ENCODE results near the gene DHH. TPM values are rescaled to one million over a fixed set of nuclear protein-coding genes. Genes with fewer than 3 reads are reported as not detected.
A peak's percentile ranks its signal among the peaks of the same experiment; 100 is the strongest.

DHH gene
- total and polyA plus RNA-seq, 5 experiments from 2014 or later: 0.27 to 0.47 TPM; not detected in 3

DNA sequence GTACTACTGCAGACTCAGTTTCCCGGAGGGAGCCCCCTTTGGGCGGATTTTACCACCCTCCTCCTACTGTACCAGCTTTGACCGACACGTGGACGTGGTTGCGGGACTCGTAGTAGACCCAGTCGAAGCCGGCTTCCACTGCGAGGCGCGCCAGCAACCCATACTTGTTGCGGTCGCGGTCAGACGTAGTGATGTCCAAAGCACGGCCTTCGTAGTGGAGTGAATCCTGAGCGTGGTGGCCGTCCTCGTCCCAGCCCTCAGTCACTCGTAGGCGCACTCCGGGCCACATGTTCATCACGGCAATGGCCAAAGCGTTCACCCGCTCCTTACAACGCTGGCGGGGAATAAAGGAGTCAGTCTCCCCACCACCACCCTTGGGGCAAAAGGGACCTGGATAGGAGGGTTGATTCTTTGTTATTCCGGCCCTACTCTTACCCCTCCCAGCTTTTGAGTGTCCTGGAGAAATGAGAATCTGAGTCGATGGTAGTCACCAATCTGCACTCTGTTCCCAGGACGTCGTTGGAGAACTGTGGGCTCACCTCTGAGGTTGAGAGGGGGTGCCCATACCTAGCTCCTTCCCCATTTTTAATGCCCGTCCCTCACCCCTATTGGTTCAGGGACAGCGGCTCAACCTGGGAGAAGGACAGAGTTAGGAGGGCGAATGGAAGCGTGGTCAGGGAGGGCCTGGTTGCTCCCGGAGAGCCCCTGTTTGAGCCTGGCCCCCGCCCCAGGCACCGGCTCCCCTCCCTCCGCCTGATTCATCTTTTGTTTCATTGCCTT, 3.4 kb downstream of the DHH start:
- H3K27me3 Mint-ChIP-seq: peaks cover 22 to 70% (median 53%) of the 10 kb centered on the region in 5 donors
- POLR2A ChIA-PET: interaction anchor here (2.3 to 5.2 kb wide), 3 partner anchors 19 to 40 kb away, joined by 8 to 27 read pairs (median 23); partner anchors contain the start of genes LMBR1L and TUBA1B
- H3K36me3 Mint-ChIP-seq: peaks cover 0 to 14% (median 4%) of the 10 kb centered on the region in 3 donors
- DNase-seq (no peak), ATAC-seq (no peak)
- H3K4me3 Mint-ChIP-seq: peak overlapping the region; percentile 8 to 89 (median 56)
- H3K9me3 Mint-ChIP-seq: peaks cover 0 to 2% (median 0%) of the 10 kb centered on the region in 9 donors
- no peak overlapping the region for H3K27ac Mint-ChIP-seq
- peaks cover 24 to 69% (median 58%) of the 10 kb centered on the region in 4 donors for H3K4me1 Mint-ChIP-seq

DNA sequence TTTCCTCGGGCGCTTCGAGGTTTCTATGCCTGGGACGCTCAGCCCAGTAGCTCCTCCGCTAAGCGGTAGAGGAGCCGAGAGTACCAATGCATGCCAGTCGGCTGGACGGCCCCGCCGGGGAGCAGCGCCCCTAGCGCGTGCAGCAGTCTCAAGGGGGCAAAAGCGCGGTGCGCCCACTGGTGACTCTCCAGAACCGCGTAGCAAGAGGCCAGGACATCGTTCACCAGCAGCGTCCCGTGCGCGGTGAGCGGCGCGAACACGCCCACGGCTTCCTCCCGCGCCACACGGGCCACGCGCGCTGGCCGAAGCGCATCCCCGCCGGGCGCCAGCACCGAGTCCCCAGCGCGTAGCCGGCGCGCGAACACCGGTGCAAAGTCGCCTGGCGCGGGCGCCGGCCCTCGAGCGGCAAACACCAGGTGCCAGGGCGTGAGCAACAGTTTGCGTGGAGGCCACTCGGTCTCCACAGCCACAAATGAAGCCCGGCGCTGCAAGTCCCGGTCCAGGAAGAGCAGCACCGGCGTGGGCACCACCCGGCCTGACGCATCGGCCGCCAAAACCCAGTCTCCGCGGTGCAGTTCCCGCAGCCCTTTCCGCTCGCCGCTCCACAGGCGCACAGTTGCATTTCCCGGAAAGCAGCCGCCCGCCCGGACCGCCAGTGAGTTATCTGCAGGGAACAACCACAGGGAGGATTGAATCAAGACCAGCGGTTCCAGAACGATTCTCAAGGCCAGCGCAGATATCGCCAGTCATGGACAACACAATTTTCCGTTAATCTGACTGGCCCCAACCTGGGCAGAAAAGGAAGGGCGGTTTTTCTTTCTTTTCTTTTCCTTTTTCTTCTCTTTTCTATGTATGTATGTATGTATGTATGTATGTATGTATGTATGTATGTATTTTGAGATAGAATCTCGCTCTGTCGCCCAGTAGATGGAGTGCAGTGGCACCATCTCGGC, 4.5 kb downstream of the DHH start:
- POLR2A ChIA-PET: interaction anchor here (0.5 to 5.2 kb wide), 3 partner anchors 8 to 41 kb away, joined by 3 to 27 read pairs (median 20); partner anchors contain the start of gene TUBA1B
- Mint-ChIP-seq H3K9me3 (peaks cover 0 to 2% (median 0%) of the 10 kb centered on the region in 9 donors), H3K4me1 (peaks cover 21 to 63% (median 55%) of the 10 kb centered on the region in 4 donors), H3K36me3 (peaks cover 0 to 3% (median 0%) of the 10 kb centered on the region in 3 donors), H3K27me3 (peaks cover 22 to 64% (median 48%) of the 10 kb centered on the region in 5 donors), H3K27ac (no peak overlapping the region), H3K4me3 (peak overlapping the region; percentile 62 to 89 (median 80))
- DNase-seq: peak in 1 of 10 donors; percentile 22
- peak; percentile 22 to 31 for ATAC-seq

DNA sequence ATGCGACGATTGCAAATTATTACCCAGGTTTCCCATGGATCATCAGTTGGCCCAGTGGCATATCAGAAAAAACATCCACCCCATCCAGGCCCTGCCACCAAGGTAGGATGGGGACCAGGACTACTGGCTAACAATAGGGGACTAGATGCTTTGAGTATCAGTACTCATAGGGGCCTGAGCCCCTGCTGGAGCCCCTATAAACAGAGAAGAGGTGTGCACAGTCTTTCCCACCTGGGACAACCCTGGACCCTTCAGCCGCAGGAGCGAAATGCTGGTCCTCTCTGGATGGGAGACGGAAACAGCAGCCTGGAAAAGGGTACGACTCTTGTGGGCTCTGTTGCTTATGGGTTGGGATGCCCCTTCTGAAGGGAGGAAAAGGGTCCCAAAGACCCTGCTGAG, 5.7 kb downstream of the DHH start:
- peaks cover 22 to 57% (median 43%) of the 10 kb centered on the region in 5 donors for H3K27me3 Mint-ChIP-seq
- H3K4me1 Mint-ChIP-seq: peaks cover 15 to 52% (median 47%) of the 10 kb centered on the region in 4 donors
- peak overlapping the region in 1 of 10 donors; percentile 47 for H3K27ac Mint-ChIP-seq
- ATAC-seq: no peak
- no peak for DNase-seq
- H3K9me3 Mint-ChIP-seq: peaks cover 0 to 2% (median 0%) of the 10 kb centered on the region in 9 donors
- peak overlapping the region in 2 of 10 donors; percentile 22 to 41 for H3K4me3 Mint-ChIP-seq
- POLR2A ChIA-PET: interaction anchor here (1.1 to 2.9 kb wide), 7 partner anchors 9 to 146 kb away, joined by 5 to 20 read pairs (median 9); partner anchors contain the start of genes LMBR1L, RHEBL1 and TUBA1B
- H3K36me3 Mint-ChIP-seq: no peaks in the 10 kb centered on the region

DNA sequence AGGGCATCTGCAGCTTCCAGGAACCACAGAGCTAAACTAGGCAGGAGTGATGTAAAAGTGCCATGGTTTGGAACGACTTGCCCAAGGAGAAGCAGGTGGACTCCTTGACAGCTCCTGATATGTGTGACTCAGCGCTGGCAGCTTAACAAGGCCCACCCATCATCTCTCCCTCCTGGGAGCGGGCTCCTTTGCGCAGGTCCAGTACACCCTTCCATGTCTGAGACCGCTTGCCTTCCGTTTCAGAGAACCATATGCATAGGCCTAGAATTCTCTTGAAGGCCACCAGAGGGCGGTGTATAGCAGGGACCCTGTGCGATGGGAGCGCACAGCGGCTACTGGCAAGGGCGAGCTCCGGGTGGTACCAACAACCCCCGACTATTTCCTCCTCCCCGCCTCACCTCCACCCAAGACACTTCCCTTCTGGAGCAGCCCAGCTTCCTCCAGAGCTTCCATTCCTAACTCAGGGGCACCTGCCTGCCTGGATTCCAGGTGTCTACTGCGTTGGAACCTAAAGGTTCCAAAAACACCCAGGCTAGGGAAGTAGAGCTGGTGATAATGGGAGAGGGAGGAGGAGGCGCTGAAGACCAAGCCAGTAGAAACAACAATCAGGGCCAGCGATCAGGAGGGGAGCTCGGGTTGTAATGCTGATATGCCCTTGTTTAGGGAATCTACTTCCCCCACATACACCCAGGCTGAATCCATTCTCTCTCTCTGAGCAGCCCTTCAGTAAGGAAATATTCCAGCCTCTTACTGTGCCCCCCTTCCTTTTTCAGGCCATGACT, 6.3 kb downstream of the DHH start:
- Mint-ChIP-seq H3K27me3 (peaks cover 16 to 52% (median 37%) of the 10 kb centered on the region in 5 donors), H3K27ac (peak overlapping the region in 3 of 10 donors; percentile 39 to 47 (median 41)), H3K36me3 (no peaks in the 10 kb centered on the region), H3K4me3 (peak overlapping the region in 8 of 10 donors; percentile 8 to 71 (median 50)), H3K9me3 (peaks cover 0 to 2% (median 0%) of the 10 kb centered on the region in 9 donors), H3K4me1 (peaks cover 10 to 46% (median 41%) of the 10 kb centered on the region in 4 donors)
- POLR2A ChIA-PET: interaction anchor here (1.0 to 2.9 kb wide), 9 partner anchors 9 to 147 kb away, joined by 3 to 20 read pairs (median 9); partner anchors contain the start of genes LMBR1L, RHEBL1 and TUBA1B
- peak; percentile 52 to 83 (median 68) for DNase-seq
- ATAC-seq: peak; percentile 86 to 87

DNA sequence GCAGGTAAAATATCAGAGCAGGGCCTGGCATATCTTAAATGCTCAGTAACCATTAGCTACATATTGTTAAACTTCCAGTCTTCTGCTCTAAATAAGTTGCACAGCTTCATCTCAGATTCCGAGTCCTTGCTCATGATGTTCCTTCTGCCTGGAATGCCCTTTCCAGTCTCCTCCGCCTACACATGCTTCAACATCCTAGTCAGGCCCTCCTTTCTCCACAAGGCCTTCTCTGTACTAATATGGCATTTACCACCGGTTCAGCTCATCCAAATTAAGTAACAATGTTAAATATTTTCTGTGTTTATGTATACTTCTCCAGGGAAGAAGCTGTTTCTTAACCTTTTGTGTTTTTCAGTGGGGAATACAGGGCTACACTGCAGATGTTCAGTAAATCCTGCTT, 8.5 kb downstream of the DHH start:
- Mint-ChIP-seq H3K9me3 (peaks cover 0 to 2% (median 0%) of the 10 kb centered on the region in 9 donors), H3K27me3 (peaks cover 11 to 35% (median 22%) of the 10 kb centered on the region in 5 donors), H3K4me3 (no peak overlapping the region), H3K36me3 (no peaks in the 10 kb centered on the region), H3K4me1 (peaks cover 9 to 30% (median 26%) of the 10 kb centered on the region in 4 donors), H3K27ac (no peak overlapping the region)
- POLR2A ChIA-PET: interaction anchor here (0.6 to 1.5 kb wide), 2 partner anchors 19 to 102 kb away, joined by 3 to 4 read pairs; no protein-coding TSS in a partner anchor
- DNase-seq: no peak
- ATAC-seq: no peak

DNA sequence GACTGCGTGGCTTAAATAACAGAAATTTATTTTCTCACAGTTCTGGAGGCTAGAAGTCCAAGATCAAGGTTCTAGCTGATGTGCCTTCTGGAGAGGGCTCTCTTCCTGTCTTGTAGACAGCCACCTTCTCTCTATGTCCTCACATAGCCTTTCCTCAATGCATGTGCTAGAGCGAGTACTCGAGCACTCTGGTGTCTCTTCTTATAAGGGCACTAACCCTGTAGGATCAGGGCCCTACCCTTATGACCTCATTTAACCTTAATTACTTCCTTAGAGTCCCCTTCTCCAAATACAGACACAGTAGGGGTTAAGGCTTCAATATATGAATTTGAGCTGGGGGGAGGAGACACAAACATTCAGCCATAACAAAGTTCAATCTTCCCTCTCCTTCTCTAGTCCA, 10.2 kb downstream of the DHH start:
- POLR2A ChIA-PET: no interaction called here
- ATAC-seq (no peak), DNase-seq (no peak)
- Mint-ChIP-seq H3K4me1 (peaks cover 4 to 16% (median 12%) of the 10 kb centered on the region in 4 donors), H3K27me3 (peaks cover 4 to 24% (median 13%) of the 10 kb centered on the region in 5 donors), H3K4me3 (no peak overlapping the region), H3K9me3 (no peaks in the 10 kb centered on the region), H3K27ac (no peak overlapping the region), H3K36me3 (no peaks in the 10 kb centered on the region)

DNA sequence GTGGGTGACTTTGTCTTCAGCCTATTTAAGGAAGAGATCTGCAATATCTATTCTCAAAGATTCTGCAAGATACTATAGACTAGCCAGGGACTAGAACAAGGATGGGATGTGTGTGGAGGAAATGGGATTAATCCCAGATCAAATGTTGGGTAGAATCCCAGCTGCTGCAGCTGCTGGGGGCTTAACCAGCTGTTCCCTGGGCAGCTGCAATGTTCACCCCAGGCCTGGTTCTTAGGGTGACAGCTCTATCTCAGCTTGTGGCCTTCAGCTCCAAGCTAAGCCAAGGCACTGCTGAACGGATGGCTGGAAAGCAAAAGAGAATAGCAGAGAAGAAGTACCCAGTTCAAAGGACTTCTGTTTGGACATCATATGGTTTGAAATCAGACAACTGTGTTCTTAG, 14.8 kb downstream of the DHH start:
- Mint-ChIP-seq H3K27me3 (peaks cover 0 to 10% (median 0%) of the 10 kb centered on the region in 5 donors), H3K36me3 (no peaks in the 10 kb centered on the region), H3K4me3 (no peak overlapping the region), H3K27ac (no peak overlapping the region), H3K9me3 (no peaks in the 10 kb centered on the region), H3K4me1 (no peaks in the 10 kb centered on the region)
- DNase-seq: no peak
- POLR2A ChIA-PET: interaction anchor here (1.1 kb wide), 1 partner anchor 10 kb away, joined by 5 read pairs; the partner anchor contains the start of gene RHEBL1
- no peak for ATAC-seq

DNA sequence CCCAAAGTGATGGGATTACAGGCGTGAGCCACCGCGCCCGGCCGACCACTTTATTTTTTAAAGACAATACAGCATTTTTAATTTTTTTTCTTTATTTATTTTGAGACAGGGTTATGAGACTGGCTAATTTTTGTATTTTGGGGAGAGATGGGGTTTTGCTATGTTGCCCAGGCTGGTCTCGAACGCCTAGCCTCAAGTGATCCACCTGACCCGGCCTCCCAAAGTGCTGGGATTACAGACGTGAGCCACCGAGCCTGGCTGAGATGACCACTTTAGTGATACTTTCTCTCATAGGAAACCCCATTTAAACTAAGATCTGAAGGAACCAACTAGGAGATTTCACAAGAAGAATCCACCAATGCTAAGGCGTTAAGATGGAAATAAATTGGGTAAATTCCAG, 23.6 kb downstream of the DHH start:
- peak overlapping the region in 3 of 10 donors; percentile 7 to 93 (median 19) for H3K4me3 Mint-ChIP-seq
- peaks cover 10 to 20% (median 18%) of the 10 kb centered on the region in 4 donors for H3K4me1 Mint-ChIP-seq

DNA sequence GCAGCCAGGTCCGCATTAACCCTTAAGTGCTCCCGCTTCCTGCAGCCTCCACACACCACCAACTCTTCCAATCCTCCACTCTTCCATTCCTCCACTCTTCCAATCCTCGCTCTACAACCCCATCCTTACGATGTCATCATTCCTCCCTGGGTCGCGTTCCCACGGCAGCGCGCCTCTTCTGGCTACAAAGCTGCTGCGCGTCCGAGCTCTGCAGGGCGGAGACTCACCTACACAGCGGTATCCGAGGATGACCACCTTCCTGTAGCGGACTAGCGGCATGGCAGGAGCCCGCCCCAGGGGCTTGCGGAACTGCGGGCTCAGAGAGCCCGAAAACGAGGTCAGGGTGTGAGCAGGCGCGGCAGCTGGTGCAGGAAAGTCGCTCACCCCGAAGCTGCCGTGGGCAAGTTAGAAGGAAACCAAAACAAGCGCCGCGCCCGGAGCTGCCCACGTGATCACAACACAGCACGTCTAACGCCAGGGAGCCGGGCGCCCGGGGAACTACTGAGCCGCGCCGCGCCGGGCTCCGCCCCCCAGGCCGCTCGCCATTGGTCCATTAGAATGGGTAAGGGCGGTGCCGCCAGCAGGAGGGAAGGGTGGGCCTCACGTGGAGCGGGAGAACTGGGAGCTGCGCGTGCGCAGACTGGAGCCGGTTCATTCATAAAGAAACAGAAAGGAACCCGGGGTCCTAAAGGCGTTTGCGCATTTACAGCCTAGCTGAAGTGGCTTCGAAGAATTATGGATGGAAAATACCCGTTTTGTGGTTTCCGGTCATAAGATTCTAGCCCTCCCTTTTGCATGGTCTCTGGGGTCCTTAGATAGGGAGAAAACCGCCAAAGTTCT, 24.9 kb downstream of the DHH start, which contains the start of gene RHEBL1:
TSS of gene RHEBL1 (minus strand) at position 473 of the 840 bp plus-strand sequence. CDS start at position 279, 194 bp downstream.
- peak within 1 kb of the TSS; percentile 66 to 97 (median 92) for H3K27ac Mint-ChIP-seq
- no peaks in the 10 kb centered on the region for H3K9me3 Mint-ChIP-seq
- DNase-seq: peak; percentile 93 to 99 (median 98)
- peak within 1 kb of the TSS; percentile 91 to 99 (median 96) for H3K4me3 Mint-ChIP-seq
- H3K27me3 Mint-ChIP-seq: no peaks in the 10 kb centered on the region
- ATAC-seq: peak; percentile 98 to 99
- H3K36me3 Mint-ChIP-seq: peaks cover 0 to 2% (median 0%) of the 10 kb centered on the region in 3 donors
- H3K4me1 Mint-ChIP-seq: peaks cover 10 to 20% (median 18%) of the 10 kb centered on the region in 4 donors
- POLR2A ChIA-PET: interaction anchor here (0.6 to 1.9 kb wide), 12 partner anchors 10 to 1043 kb away, joined by 3 to 20 read pairs (median 7); partner anchors contain the start of genes COX14, DDX23, KMT2D and LMBR1L

More for the DNA sequence above, 23.6 kb downstream of the DHH start:
- ATAC-seq (no peak), DNase-seq (no peak)
- Mint-ChIP-seq H3K27ac (peak overlapping the region in 2 of 10 donors; percentile 39 to 92), H3K9me3 (no peaks in the 10 kb centered on the region), H3K27me3 (no peaks in the 10 kb centered on the region), H3K36me3 (no peaks in the 10 kb centered on the region)
- POLR2A ChIA-PET: interaction anchor here (1.3 to 1.9 kb wide), 4 partner anchors 9 to 219 kb away, joined by 4 to 20 read pairs (median 6); partner anchors contain the start of genes DDX23 and KMT2D

DNA sequence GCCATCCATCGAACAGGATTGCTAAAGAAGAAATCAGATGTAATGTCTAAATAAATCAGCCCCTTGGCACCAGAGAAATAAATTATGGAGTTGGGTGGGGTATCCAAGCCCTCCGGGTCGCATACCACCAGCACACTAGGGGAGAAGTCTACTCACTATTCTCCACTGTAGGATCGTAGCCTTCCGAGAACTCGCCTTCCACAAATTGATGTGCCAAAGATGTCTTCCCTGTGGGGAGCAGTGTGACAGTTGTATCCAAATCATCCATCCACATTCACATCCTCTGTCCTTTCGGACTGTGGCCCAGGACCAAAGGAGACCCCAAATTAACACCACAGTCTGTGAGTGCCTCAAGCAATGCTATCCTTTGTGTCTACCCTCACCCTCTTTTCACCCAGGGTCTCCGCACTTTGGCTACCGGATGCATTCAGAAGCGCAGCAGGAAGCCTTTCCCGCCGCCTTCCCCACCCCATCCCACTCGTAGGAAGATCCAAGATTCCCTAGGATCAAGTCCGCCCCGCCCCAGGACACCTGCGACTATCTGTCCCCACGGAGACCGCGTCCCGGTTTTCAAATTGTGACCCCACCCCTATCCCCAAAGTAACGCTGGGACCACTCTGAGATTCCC, 25.6 kb downstream of the DHH start:
- DNase-seq: no peak
- Mint-ChIP-seq H3K9me3 (no peaks in the 10 kb centered on the region), H3K4me3 (peak overlapping the region; percentile 91 to 99 (median 96)), H3K27me3 (no peaks in the 10 kb centered on the region), H3K4me1 (peaks cover 11 to 22% (median 18%) of the 10 kb centered on the region in 4 donors), H3K27ac (peak overlapping the region; percentile 66 to 97 (median 92)), H3K36me3 (peaks cover 0 to 2% (median 0%) of the 10 kb centered on the region in 3 donors)
- ATAC-seq: no peak
- POLR2A ChIA-PET: interaction anchor here (0.7 to 1.9 kb wide), 10 partner anchors 10 to 217 kb away, joined by 5 to 20 read pairs (median 8); partner anchors contain the start of genes DDX23, KMT2D, LMBR1L and TUBA1A
